A204.1 (cell line): ENCODE measurements around the gene HOXD1.

Source experiments
- FAIRE-seq: peaks from 2 replicates; lab custom pipeline; 2012; peaks lifted over from hg19 to GRCh38; lab: Jason Lieb, UNC

HOXD1 gene

GRCh38 chr2:176165370-176166050 lies 23.0 kb upstream of the HOXD1 start:
- no peak for FAIRE-seq

GRCh38 chr2:176166272-176166671 lies 22.2 kb upstream of the HOXD1 start:
- FAIRE-seq = no peak

GRCh38 chr2:176167398-176167797 lies 21.1 kb upstream of the HOXD1 start:
- no peak for FAIRE-seq

GRCh38 chr2:176169181-176169580 lies 19.3 kb upstream of the HOXD1 start:
- FAIRE-seq = no peak

GRCh38 chr2:176169711-176170110 lies 18.8 kb upstream of the HOXD1 start:
- no peak for FAIRE-seq

GRCh38 chr2:176170602-176171305 lies 17.7 kb upstream of the HOXD1 start:
- FAIRE-seq = no peak

- FAIRE-seq = no peak
Observed at GRCh38 chr2:176171351-176172006, 17.0 kb upstream of the HOXD1 start.

- FAIRE-seq = no peak
Observed at GRCh38 chr2:176172007-176172894, 16.2 kb upstream of the HOXD1 start.

- no peak for FAIRE-seq
Observed at GRCh38 chr2:176172895-176173566, 15.4 kb upstream of the HOXD1 start.

GRCh38 chr2:176173567-176174381 lies 14.7 kb upstream of the HOXD1 start:
- no peak for FAIRE-seq

GRCh38 chr2:176174382-176174823 lies 14.1 kb upstream of the HOXD1 start:
- no peak for FAIRE-seq

- FAIRE-seq = no peak
Observed at GRCh38 chr2:176174824-176175708, 13.4 kb upstream of the HOXD1 start.

GRCh38 chr2:176175709-176176607 lies 12.5 kb upstream of the HOXD1 start:
- no peak for FAIRE-seq

GRCh38 chr2:176177580-176178037 lies 10.9 kb upstream of the HOXD1 start:
- no peak for FAIRE-seq

GRCh38 chr2:176178038-176178756 lies 10.3 kb upstream of the HOXD1 start:
- FAIRE-seq = no peak

GRCh38 chr2:176178757-176179295 lies 9.6 kb upstream of the HOXD1 start:
- no peak for FAIRE-seq

GRCh38 chr2:176181551-176181950 lies 6.9 kb upstream of the HOXD1 start:
- FAIRE-seq = no peak

- no peak for FAIRE-seq
Observed at GRCh38 chr2:176182671-176183070, 5.8 kb upstream of the HOXD1 start.
